Osteocyte (in vitro differentiated cells): ENCODE measurements around the gene DOK4. TPM values are rescaled to one million over a fixed set of nuclear protein-coding genes. Genes with fewer than 3 reads are reported as not detected.
A peak's percentile ranks its signal among the peaks of the same experiment; 100 is the strongest.

Experiments
- DNase-seq: peaks from one replicate; pipeline ENCODE4 v3.0.0; 2021; ENCODE audit warnings: mixed read lengths; ENCODE audit not compliant: unreplicated experiment; ENCODE audit errors: extremely low spot score
- H3K27ac Mint-ChIP-seq: one replicate; pipeline ENCODE4 v1.8.0; 2021; ENCODE audit warnings: mild to moderate bottlenecking, mixed read lengths; ENCODE audit not compliant: unreplicated experiment
- H3K27me3 Mint-ChIP-seq: one replicate; pipeline ENCODE4 v1.8.0; 2021; ENCODE audit warnings: mixed read lengths; ENCODE audit not compliant: unreplicated experiment
- H3K36me3 Mint-ChIP-seq: one replicate; pipeline ENCODE4 v1.8.0; 2021; ENCODE audit warnings: mixed read lengths; ENCODE audit not compliant: unreplicated experiment
- H3K4me1 Mint-ChIP-seq: one replicate; pipeline ENCODE4 v1.8.0; 2021; ENCODE audit warnings: mixed read lengths; ENCODE audit not compliant: unreplicated experiment
- H3K4me3 Mint-ChIP-seq: one replicate; pipeline ENCODE4 v1.8.0; 2021; ENCODE audit warnings: mild to moderate bottlenecking, moderate library complexity, mixed read lengths; ENCODE audit not compliant: unreplicated experiment
- H3K9me3 Mint-ChIP-seq: one replicate; pipeline ENCODE4 v1.8.0; 2021; ENCODE audit warnings: mixed read lengths; ENCODE audit not compliant: unreplicated experiment
- CTCF ChIP-seq: fragments of 200-600 bp; sonication (generic); IDR thresholded peaks from 2 replicates; pipeline ENCODE4 v1.5.0; 2021; ENCODE audit warnings: antibody characterized with exemption, mild to moderate bottlenecking, moderate library complexity
- total RNA-seq: library from RNA; stranded (reverse); gene quantifications from 2 replicates; pipeline ENCODE4 v1.2.1, GENCODE V29; 2021

DOK4 gene
- total RNA-seq, 1 donor from 2014 or later = 22.5 TPM

- H3K4me3 Mint-ChIP-seq = no peak overlapping the region
- H3K36me3 Mint-ChIP-seq = peaks cover 34% of the 10 kb centered on the region
- H3K27ac Mint-ChIP-seq = no peak overlapping the region
- peaks cover 10% of the 10 kb centered on the region for H3K4me1 Mint-ChIP-seq
- no peak for TF ChIP-seq CTCF
- no peaks in the 10 kb centered on the region for H3K27me3 Mint-ChIP-seq
- no peaks in the 10 kb centered on the region for H3K9me3 Mint-ChIP-seq
- no peak for DNase-seq
These were observed 16.3 kb downstream of the DOK4 start for GRCh38 chr16:57469917-57470470.

GRCh38 chr16:57469046-57469445 is 17.2 kb downstream of the DOK4 start:
- no peak overlapping the region for H3K27ac Mint-ChIP-seq
- no peak for DNase-seq
- H3K36me3 Mint-ChIP-seq = peaks cover 42% of the 10 kb centered on the region
- TF ChIP-seq CTCF = no peak
- no peak overlapping the region for H3K4me3 Mint-ChIP-seq
- H3K27me3 Mint-ChIP-seq = no peaks in the 10 kb centered on the region
- peaks cover 12% of the 10 kb centered on the region for H3K4me1 Mint-ChIP-seq
- H3K9me3 Mint-ChIP-seq = no peaks in the 10 kb centered on the region

GRCh38 chr16:57468346-57468745 is 17.9 kb downstream of the DOK4 start:
- Mint-ChIP-seq H3K27ac (no peak overlapping the region), H3K9me3 (no peaks in the 10 kb centered on the region), H3K4me3 (no peak overlapping the region), H3K36me3 (peaks cover 43% of the 10 kb centered on the region), H3K4me1 (peaks cover 19% of the 10 kb centered on the region), H3K27me3 (no peaks in the 10 kb centered on the region)
- DNase-seq = no peak
- TF ChIP-seq CTCF = no peak

- Mint-ChIP-seq H3K27me3 (no peaks in the 10 kb centered on the region), H3K4me1 (peaks cover 15% of the 10 kb centered on the region), H3K4me3 (no peak overlapping the region), H3K9me3 (no peaks in the 10 kb centered on the region), H3K36me3 (peaks cover 39% of the 10 kb centered on the region), H3K27ac (no peak overlapping the region)
- DNase-seq = no peak
- TF ChIP-seq CTCF = no peak
These were observed 21.8 kb downstream of the DOK4 start for GRCh38 chr16:57464523-57464922.

- H3K4me1 Mint-ChIP-seq = peaks cover 15% of the 10 kb centered on the region
- peaks cover 30% of the 10 kb centered on the region for H3K36me3 Mint-ChIP-seq
- H3K4me3 Mint-ChIP-seq = peak overlapping the region; percentile 100
- peak overlapping the region; percentile 98 for H3K27ac Mint-ChIP-seq
- H3K9me3 Mint-ChIP-seq = no peaks in the 10 kb centered on the region
- no peaks in the 10 kb centered on the region for H3K27me3 Mint-ChIP-seq
- DNase-seq = no peak
- TF ChIP-seq CTCF = no peak
These were observed 23.3 kb downstream of the DOK4 start for GRCh38 chr16:57462978-57463362.
